ENCODE results near the gene POLR2L. TPM values are rescaled to one million over a fixed set of nuclear protein-coding genes. Genes with fewer than 3 reads are reported as not detected.
A peak's percentile ranks its signal among the peaks of the same experiment; 100 is the strongest.

The POLR2L gene
- total and polyA plus RNA-seq, 2 of the 13 experiments (the other 11 are each of a cell fraction or from before 2014, with no cell fraction given): 104 to 114 TPM

DNA sequence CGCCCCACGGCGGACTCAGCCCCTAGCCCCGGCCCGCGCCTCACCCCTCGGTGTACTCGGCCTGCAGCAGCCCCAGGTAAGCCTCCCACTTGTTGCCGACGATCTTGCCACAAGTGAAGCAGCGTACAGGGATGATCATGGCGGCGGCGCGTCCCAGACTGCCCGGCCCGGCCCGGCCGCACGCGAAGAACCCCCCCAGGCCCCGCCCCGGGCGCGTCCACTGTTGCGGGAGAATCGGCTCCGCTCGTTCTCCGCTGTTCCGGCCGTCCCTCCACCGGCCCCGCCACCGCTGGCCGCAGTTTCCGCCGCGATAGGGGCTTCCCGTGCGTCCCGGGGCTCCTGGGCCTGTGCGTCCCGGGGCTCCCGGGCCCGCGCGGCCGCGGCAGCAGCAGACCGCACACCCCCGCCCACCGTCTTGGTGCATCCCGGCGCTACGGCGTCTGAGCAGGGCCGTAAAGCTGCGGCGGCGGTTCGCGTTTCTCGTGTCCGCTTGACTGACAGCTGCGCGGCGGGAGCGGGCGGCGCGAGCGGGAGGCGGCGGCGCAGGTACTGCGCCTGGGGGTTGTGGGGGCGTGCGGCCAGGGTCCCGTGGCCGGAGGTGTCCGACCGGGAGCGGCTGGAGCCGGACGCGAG lies at the start of gene POLR2L, which contains the start of gene TSPAN4 (continued):
- TF ChIP-seq, protein P1, sequence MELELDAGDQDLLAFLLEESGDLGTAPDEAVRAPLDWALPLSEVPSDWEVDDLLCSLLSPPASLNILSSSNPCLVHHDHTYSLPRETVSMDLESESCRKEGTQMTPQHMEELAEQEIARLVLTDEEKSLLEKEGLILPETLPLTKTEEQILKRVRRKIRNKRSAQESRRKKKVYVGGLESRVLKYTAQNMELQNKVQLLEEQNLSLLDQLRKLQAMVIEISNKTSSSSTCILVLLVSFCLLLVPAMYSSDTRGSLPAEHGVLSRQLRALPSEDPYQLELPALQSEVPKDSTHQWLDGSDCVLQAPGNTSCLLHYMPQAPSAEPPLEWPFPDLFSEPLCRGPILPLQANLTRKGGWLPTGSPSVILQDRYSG (CRISPR knock-in tag; IDR thresholded peaks at IDR 0.05): no peak
- peak; percentile 98 for TF ChIP-seq POLR2G (IDR thresholded peaks at IDR 0.05; ENCODE audit: low read depth, low read length)
- no peak for TF ChIP-seq MTA3 (CRISPR knock-in tag; IDR thresholded peaks at IDR 0.05)
- TF ChIP-seq, protein P2, sequence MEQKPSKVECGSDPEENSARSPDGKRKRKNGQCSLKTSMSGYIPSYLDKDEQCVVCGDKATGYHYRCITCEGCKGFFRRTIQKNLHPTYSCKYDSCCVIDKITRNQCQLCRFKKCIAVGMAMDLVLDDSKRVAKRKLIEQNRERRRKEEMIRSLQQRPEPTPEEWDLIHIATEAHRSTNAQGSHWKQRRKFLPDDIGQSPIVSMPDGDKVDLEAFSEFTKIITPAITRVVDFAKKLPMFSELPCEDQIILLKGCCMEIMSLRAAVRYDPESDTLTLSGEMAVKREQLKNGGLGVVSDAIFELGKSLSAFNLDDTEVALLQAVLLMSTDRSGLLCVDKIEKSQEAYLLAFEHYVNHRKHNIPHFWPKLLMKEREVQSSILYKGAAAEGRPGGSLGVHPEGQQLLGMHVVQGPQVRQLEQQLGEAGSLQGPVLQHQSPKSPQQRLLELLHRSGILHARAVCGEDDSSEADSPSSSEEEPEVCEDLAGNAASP (CRISPR knock-in tag; IDR thresholded peaks at IDR 0.05; ENCODE audit: borderline replicate concordance): no peak
- TF ChIP-seq, protein P3, sequence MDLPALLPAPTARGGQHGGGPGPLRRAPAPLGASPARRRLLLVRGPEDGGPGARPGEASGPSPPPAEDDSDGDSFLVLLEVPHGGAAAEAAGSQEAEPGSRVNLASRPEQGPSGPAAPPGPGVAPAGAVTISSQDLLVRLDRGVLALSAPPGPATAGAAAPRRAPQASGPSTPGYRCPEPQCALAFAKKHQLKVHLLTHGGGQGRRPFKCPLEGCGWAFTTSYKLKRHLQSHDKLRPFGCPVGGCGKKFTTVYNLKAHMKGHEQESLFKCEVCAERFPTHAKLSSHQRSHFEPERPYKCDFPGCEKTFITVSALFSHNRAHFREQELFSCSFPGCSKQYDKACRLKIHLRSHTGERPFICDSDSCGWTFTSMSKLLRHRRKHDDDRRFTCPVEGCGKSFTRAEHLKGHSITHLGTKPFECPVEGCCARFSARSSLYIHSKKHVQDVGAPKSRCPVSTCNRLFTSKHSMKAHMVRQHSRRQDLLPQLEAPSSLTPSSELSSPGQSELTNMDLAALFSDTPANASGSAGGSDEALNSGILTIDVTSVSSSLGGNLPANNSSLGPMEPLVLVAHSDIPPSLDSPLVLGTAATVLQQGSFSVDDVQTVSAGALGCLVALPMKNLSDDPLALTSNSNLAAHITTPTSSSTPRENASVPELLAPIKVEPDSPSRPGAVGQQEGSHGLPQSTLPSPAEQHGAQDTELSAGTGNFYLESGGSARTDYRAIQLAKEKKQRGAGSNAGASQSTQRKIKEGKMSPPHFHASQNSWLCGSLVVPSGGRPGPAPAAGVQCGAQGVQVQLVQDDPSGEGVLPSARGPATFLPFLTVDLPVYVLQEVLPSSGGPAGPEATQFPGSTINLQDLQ (CRISPR knock-in tag; IDR thresholded peaks at IDR 0.05): peak; percentile 56; the same call in 1 of the 2 replicates
- no peak for TF ChIP-seq SOX13 (IDR thresholded peaks at IDR 0.05)
- peak in 1 of 2 experiments; percentile 77; a peak in 1 of 4 replicates for TF ChIP-seq SOX13 (CRISPR knock-in tag; conservative IDR thresholded peaks at IDR 0.05 in 1 of 2, IDR thresholded peaks at IDR 0.05 in 1 of 2)
- TF ChIP-seq, protein P4, sequence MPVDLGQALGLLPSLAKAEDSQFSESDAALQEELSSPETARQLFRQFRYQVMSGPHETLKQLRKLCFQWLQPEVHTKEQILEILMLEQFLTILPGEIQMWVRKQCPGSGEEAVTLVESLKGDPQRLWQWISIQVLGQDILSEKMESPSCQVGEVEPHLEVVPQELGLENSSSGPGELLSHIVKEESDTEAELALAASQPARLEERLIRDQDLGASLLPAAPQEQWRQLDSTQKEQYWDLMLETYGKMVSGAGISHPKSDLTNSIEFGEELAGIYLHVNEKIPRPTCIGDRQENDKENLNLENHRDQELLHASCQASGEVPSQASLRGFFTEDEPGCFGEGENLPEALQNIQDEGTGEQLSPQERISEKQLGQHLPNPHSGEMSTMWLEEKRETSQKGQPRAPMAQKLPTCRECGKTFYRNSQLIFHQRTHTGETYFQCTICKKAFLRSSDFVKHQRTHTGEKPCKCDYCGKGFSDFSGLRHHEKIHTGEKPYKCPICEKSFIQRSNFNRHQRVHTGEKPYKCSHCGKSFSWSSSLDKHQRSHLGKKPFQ (CRISPR knock-in tag; IDR thresholded peaks at IDR 0.05; ENCODE audit: insufficient replicate concordance): peak; percentile 57
- TF ChIP-seq ZNF333 (CRISPR knock-in tag; IDR thresholded peaks at IDR 0.05; ENCODE audit: borderline replicate concordance): no peak
- TF ChIP-seq ZMYM2 (CRISPR knock-in tag; IDR thresholded peaks at IDR 0.05): no peak
- TF ChIP-seq, protein P5, sequence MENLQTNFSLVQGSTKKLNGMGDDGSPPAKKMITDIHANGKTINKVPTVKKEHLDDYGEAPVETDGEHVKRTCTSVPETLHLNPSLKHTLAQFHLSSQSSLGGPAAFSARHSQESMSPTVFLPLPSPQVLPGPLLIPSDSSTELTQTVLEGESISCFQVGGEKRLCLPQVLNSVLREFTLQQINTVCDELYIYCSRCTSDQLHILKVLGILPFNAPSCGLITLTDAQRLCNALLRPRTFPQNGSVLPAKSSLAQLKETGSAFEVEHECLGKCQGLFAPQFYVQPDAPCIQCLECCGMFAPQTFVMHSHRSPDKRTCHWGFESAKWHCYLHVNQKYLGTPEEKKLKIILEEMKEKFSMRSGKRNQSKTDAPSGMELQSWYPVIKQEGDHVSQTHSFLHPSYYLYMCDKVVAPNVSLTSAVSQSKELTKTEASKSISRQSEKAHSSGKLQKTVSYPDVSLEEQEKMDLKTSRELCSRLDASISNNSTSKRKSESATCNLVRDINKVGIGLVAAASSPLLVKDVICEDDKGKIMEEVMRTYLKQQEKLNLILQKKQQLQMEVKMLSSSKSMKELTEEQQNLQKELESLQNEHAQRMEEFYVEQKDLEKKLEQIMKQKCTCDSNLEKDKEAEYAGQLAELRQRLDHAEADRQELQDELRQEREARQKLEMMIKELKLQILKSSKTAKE (CRISPR knock-in tag; IDR thresholded peaks at IDR 0.05; ENCODE audit: borderline replicate concordance): no peak
- TF ChIP-seq ZNF672 (CRISPR knock-in tag; IDR thresholded peaks at IDR 0.05): no peak
- no peak for TF ChIP-seq MBNL3 (CRISPR knock-in tag; conservative IDR thresholded peaks at IDR 0.05)
- 0 out of 2 replicates have a peak, but pooled peaks have one; percentile 27 for TF ChIP-seq ZNF121 (CRISPR knock-in tag; IDR thresholded peaks at IDR 0.05)
- no peak for TF ChIP-seq ZNF468 (CRISPR knock-in tag; IDR thresholded peaks at IDR 0.05)
- no peak for TF ChIP-seq HOXD1 (CRISPR knock-in tag; IDR thresholded peaks at IDR 0.05)
- peak; percentile 35; the same call in 1 of the 2 replicates for TF ChIP-seq GFI1 (CRISPR knock-in tag; IDR thresholded peaks at IDR 0.05; ENCODE audit: borderline replicate concordance)
